GM19099 (cell line): ENCODE data around the gene DDX39A.

Experiments used
- POLR2A ChIP-seq: IDR thresholded peaks from 3 replicates; pipeline ENCODE4 v1.6.1; 2011; ENCODE audit warnings: low read depth; ENCODE audit not compliant: insufficient read length; ENCODE audit errors: extremely low read depth

Gene DDX39A

GRCh38 chr19:14379294-14380065 lies 39.7 kb downstream of the DDX39A start:
- TF ChIP-seq POLR2A = no peak

GRCh38 chr19:14378890-14379289 lies 40.3 kb downstream of the DDX39A start:
- TF ChIP-seq POLR2A = no peak

DNA sequence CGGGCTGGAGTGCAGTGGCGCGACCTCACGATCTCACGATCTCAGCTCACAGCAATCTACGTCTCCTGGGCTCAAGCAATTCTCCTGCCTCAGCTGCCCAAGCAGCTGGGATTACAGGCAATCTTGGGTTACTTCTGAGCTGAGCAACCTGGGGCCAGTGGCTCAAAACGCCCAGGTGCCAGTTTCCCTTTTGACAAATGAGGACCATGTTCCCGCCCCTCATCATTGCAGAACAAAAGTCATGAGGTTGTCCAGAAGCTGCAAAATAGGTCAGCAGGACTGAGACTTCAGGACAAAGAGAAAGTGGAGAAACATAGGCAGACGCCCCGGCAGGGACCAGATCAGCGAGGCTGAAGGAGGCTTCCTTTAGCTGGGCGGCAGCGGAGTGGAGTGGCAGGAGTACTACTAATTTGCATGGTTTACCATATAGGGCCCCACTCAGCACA lies 41.2 kb downstream of the DDX39A start:
- peak; percentile 23 for TF ChIP-seq POLR2A

- TF ChIP-seq POLR2A = no peak
Measured at GRCh38 chr19:14375582-14376291, 43.4 kb downstream of the DDX39A start.

DNA sequence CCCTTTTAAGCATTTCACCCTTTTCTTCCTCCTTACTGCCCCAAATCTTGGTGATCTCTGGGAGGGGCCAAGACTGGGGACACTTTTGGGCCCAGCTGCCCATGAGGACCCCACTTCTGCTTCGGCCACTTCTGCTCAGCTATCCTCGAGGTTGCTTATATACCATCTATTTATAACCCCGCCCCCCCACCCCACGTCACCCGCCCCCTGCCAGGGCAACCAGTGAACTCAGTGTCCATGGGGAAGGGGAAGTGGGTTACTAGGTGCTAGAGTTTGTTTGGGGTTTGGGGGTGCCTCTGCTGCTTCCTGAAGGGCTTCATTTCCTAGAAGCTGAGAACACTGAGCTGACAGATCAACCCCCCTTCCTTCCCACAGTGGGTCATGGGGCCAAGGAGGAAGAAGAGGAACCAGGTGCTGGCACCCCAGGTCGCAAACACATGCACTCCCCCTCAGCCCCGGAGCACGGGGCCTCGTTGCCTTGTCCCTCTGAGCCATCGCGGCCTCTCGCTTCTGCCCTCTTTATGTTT lies 44.0 kb downstream of the DDX39A start:
- peak; percentile 34 for TF ChIP-seq POLR2A

DNA sequence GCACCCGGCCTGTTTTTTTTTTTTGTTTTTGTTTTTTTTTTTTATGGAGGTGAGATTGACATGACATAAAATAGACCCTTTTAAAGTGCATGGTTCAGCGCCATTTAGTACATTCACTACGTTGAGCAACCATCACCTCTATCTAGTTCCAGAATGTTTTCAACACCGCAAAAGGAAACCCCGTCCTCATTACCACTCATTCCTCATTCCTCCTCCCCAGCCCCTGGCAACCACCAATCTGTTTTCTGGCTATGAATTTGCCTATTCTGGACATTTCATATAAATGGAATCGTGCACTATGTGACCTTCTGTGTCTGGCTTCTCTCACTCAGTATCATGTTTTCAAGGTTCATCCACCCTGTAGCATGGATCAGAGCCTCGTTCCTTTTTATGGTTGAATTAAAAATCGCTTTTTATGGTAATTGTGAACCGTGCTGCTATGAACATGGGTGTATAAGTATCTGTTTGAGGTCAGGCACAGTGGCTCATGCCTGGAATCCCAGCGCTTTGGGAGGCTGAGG lies 47.8 kb downstream of the DDX39A start:
- no peak for TF ChIP-seq POLR2A

- no peak for TF ChIP-seq POLR2A
Measured at GRCh38 chr19:14370940-14371280, 48.2 kb downstream of the DDX39A start.

- peak; percentile 23 for TF ChIP-seq POLR2A
Measured at GRCh38 chr19:14370169-14370939, 48.8 kb downstream of the DDX39A start.

GRCh38 chr19:14369399-14370168 lies 49.6 kb downstream of the DDX39A start:
- no peak for TF ChIP-seq POLR2A

- no peak for TF ChIP-seq POLR2A
Measured at GRCh38 chr19:14368011-14368513, 51.1 kb downstream of the DDX39A start.

DNA sequence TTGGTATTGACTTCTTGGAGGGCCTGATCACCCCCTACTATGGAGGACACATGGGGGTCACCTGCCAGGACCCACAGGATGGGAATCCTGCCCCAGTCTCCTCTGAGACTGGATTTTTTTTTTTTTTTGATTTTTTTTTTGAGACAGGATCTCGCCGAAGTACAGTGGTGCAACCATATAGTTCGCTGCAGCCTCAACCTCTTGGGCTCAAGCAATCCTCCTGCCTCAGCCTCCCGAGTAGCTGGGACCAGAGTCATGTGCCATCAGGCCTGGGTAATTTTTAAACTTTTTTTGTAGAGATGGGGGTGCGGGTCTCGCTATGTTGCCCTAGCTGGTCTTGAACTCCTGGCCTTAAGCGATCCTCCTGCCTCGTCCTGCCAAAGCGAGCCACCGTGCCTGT lies 52.1 kb downstream of the DDX39A start:
- TF ChIP-seq POLR2A = no peak

- peak; percentile 53 for TF ChIP-seq POLR2A
Measured at GRCh38 chr19:14366529-14366928, 52.6 kb downstream of the DDX39A start.

GRCh38 chr19:14363183-14364097 lies 55.7 kb downstream of the DDX39A start:
- TF ChIP-seq POLR2A = no peak
